ENCODE results near the gene SLC34A1.

- no peak for TF ChIP-seq CTCF (IDR thresholded peaks at IDR 0.05)
- no peak for TF ChIP-seq POLR2A (IDR thresholded peaks at IDR 0.05)
These were observed 41.1 kb downstream of the SLC34A1 start for GRCh38 chr5:177425196-177425800.

Measured in uterus (tissue), 2 donors.